ENCODE data around the gene IL1RL2.

Gene IL1RL2

GRCh38 chr2:102268510-102269199 is 81.8 kb downstream of the IL1RL2 start:
- ChIA-PET CTCF (no interaction called here), POLR2A (ENCODE audit: low non-redundant PET) (no interaction called here)
- H3K27ac ChIP-seq, result no peak overlapping the region
- no peak for TF ChIP-seq CTCF (conservative IDR thresholded peaks at IDR 0.05; ENCODE audit: low read depth)
- DNase-seq (ENCODE audit: low spot score), result no peak

- no peak for DNase-seq (ENCODE audit: low spot score)
- ChIA-PET POLR2A (ENCODE audit: low non-redundant PET) (no interaction called here), CTCF (interaction anchor here (0.5 kb wide), 1 partner anchor 29 kb away, joined by 7 read pairs; no protein-coding TSS in a partner anchor)
- H3K27ac ChIP-seq, result no peak overlapping the region
- no peak for TF ChIP-seq CTCF (conservative IDR thresholded peaks at IDR 0.05; ENCODE audit: low read depth)
These were observed 82.3 kb downstream of the IL1RL2 start for GRCh38 chr2:102269200-102269524.

- CTCF ChIA-PET, result interaction anchor here (0.7 kb wide), 1 partner anchor 175 kb away, joined by 3 read pairs; no protein-coding TSS in a partner anchor
- H3K27ac ChIP-seq, result no peak overlapping the region
- POLR2A ChIA-PET (ENCODE audit: low non-redundant PET), result no interaction called here
- no peak for DNase-seq (ENCODE audit: low spot score)
- TF ChIP-seq CTCF (conservative IDR thresholded peaks at IDR 0.05; ENCODE audit: low read depth), result no peak
These were observed 85.0 kb downstream of the IL1RL2 start for GRCh38 chr2:102271844-102272243.

GRCh38 chr2:102273619-102274211 is 86.9 kb downstream of the IL1RL2 start:
- TF ChIP-seq CTCF (conservative IDR thresholded peaks at IDR 0.05; ENCODE audit: low read depth), result no peak
- POLR2A ChIA-PET (ENCODE audit: low non-redundant PET), result no interaction called here
- DNase-seq (ENCODE audit: low spot score), result no peak
- no peak overlapping the region for H3K27ac ChIP-seq
- CTCF ChIA-PET, result no interaction called here

- TF ChIP-seq CTCF (conservative IDR thresholded peaks at IDR 0.05; ENCODE audit: low read depth), result no peak
- no peak for DNase-seq (ENCODE audit: low spot score)
- H3K27ac ChIP-seq, result no peak overlapping the region
- POLR2A ChIA-PET (ENCODE audit: low non-redundant PET), result no interaction called here
- CTCF ChIA-PET, result interaction anchor here (0.7 kb wide), 1 partner anchor 9 kb away, joined by 4 read pairs; no protein-coding TSS in a partner anchor
These were observed 89.9 kb downstream of the IL1RL2 start for GRCh38 chr2:102276549-102277201.

- CTCF ChIA-PET, result no interaction called here
- POLR2A ChIA-PET (ENCODE audit: low non-redundant PET), result no interaction called here
- no peak for TF ChIP-seq CTCF (conservative IDR thresholded peaks at IDR 0.05; ENCODE audit: low read depth)
- no peak overlapping the region for H3K27ac ChIP-seq
- DNase-seq (ENCODE audit: low spot score), result no peak
These were observed 90.4 kb downstream of the IL1RL2 start for GRCh38 chr2:102277202-102277700.
